IPS-18a (cell line): ENCODE results near the gene DBH.

Experiments
- H3K27ac ChIP-seq: one replicate; pipeline ENCODE4 v1.5.1; 2013; ENCODE audit warnings: low read length
- H3K27me3 ChIP-seq: one replicate; pipeline ENCODE4 v1.6.1; 2013; ENCODE audit warnings: mild to moderate bottlenecking, low read length; ENCODE audit not compliant: control insufficient read depth, insufficient read depth
- H3K36me3 ChIP-seq: one replicate; pipeline ENCODE4 v1.6.1; 2013; ENCODE audit warnings: low read depth, low read length; ENCODE audit not compliant: control insufficient read depth
- H3K4me1 ChIP-seq: one replicate; pipeline ENCODE4 v1.6.1; 2013; ENCODE audit warnings: low read depth, low read length; ENCODE audit not compliant: control insufficient read depth
- H3K4me3 ChIP-seq: one replicate; pipeline ENCODE4 v1.5.1; 2013; ENCODE audit warnings: low read length
- H3K9ac ChIP-seq: one replicate; pipeline ENCODE4 v1.6.1; 2013; ENCODE audit warnings: mild to moderate bottlenecking, low read length, moderate library complexity
- H3K9me3 ChIP-seq: one replicate; pipeline ENCODE4 v1.6.1; 2013; ENCODE audit warnings: low read depth, low read length; ENCODE audit not compliant: control insufficient read depth

The DBH gene

DNA sequence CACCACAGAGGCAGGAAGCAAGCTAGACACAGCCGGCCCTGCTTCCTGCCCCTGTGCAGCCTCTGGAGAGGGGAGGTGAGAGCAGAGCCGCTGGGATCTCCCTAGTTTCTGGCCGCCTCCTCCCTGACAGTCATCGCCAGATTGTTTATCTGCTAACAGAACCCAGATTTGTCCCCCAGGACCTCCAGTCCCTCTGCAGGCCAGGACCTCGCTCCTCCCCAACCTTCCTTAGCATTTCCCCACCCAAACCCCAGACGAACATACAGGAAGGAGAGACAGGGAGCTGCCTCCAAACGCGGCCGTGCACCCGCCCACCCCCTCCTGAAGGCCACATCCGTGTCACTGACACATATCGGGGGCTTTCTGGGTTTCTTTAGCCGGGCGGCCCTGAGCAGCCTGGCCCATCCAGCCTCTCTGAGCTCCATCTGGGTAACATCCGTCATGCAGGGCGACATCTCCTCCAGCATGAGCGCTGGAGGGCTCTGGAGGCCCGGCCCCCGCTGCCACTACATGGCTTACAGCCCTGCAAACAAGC lies 47.5 kb downstream of the DBH start:
- H3K4me1 ChIP-seq = no peaks in the 10 kb centered on the region
- no peaks in the 10 kb centered on the region for H3K9me3 ChIP-seq
- H3K36me3 ChIP-seq = no peaks in the 10 kb centered on the region
- H3K27ac ChIP-seq = no peak overlapping the region
- H3K4me3 ChIP-seq = no peak overlapping the region
- H3K9ac ChIP-seq = no peak overlapping the region
- H3K27me3 ChIP-seq = no peaks in the 10 kb centered on the region

DNA sequence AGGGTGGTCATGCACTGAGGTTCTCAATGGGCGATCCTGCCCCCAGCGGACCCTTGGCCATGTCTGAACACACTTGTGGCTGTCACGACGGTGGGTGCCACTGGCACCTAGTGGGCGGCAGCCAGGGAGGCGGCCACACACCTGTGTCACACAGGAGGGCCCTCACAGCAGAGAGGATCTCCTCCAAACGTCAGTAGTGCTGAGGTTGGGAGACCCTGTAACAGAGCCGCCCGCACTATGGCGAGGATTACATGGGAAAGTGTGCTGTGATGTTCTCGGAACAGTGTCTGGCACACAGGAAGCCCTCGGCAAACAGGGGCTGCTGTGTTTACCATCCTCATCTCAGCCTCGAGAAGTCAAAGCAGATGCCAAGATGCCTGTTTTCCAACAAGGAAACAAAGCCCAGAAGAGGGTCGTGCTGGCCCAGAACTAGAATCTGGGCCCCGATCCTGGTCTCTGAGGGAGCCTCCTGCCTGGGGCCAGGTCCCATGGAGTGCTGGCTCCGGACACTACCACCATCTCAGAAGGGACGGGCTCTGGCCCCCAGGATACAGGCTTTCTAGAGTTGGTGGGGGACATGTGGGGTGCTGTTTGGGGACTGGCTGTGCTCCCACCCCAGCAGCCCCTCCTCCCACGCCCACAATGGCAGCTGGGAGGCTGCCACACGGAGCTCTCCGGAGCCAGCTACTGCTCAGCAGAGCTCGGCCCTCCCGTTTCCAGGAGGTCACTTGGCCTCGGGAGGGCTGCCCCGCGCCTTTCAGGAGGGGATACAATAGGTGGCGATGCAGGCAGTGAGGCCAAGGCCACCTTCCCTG lies 48.2 kb downstream of the DBH start:
- Histone ChIP-seq H3K4me1 (no peaks in the 10 kb centered on the region), H3K27ac (no peak overlapping the region)

DNA sequence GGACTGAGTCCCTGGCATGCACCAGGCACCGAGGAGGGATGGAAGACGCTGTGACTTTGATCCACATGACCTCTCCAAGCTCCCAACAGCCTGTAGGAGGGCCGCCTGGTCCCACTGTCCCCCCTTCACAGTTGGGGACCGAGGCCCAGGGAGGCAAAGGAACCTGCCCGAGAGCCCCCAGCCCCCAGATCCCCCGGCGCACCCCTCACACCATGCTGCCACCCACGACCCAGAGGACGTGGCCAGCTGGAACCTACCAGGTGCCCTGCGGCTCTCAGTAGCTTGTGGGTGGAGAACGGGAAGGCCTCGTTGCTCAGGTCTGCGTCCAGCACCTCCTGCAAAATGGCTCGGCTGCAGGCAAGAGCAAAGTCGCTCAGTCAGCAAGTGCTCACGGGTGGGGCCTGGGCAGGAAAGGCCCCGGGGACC lies 48.8 kb downstream of the DBH start:
- H3K27ac ChIP-seq = no peak overlapping the region
- no peak overlapping the region for H3K4me3 ChIP-seq
- no peaks in the 10 kb centered on the region for H3K9me3 ChIP-seq
- no peaks in the 10 kb centered on the region for H3K4me1 ChIP-seq
- H3K27me3 ChIP-seq = no peaks in the 10 kb centered on the region
- H3K36me3 ChIP-seq = no peaks in the 10 kb centered on the region
- H3K9ac ChIP-seq = no peak overlapping the region

More for the DNA sequence above, 48.2 kb downstream of the DBH start:
- no peak overlapping the region for H3K9ac ChIP-seq
- H3K4me3 ChIP-seq = no peak overlapping the region
- no peaks in the 10 kb centered on the region for H3K36me3 ChIP-seq
- H3K9me3 ChIP-seq = no peaks in the 10 kb centered on the region
- no peaks in the 10 kb centered on the region for H3K27me3 ChIP-seq

DNA sequence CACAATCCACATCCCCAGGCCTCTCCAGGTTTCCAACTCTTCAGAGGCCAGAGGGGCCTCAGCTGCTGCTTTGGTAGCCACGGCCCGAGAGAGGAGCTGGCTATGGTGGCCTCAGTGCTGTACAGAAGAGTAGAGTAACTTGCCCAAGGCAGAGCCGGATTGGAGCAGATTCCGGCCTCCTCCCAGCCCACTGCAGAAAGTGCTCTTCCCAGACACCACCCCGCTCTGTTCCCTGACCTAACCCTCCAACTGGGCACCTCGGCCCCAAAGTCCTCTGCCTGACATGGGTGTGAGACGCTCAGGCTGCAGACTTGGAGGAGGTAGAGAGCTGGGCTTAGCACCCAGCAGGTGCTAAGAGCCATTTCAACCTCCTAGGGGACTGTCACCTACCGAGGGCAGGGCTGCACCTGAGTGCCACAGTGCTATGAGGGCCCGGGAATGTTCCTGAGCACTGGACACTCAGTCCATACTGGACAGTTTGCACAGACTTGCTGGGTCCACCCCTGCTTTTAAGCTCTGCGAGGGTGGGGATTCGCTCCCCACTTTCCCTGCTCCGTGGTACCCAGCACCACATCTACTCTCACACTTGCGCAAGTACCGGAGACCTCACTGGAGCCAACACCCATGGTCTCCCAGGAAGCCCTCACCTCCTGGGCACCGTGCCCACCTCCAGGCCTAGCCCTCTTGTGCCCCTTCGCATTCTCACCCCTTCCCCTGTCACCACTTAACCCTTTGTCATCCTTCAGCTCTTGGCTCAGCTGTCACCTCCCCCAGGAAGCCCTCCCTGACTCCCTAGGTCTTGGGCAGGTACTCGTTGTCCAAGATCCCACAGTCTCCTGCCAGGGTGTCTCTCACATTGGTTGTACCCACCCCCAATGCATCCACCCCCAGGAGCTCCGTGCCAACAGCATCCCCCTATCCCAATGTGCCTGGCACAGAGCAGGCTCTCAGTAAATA lies 49.8 kb downstream of the DBH start:
- H3K36me3 ChIP-seq = no peaks in the 10 kb centered on the region
- no peaks in the 10 kb centered on the region for H3K4me1 ChIP-seq
- H3K27ac ChIP-seq = no peak overlapping the region
- H3K9me3 ChIP-seq = no peaks in the 10 kb centered on the region
- no peaks in the 10 kb centered on the region for H3K27me3 ChIP-seq
- no peak overlapping the region for H3K9ac ChIP-seq
- H3K4me3 ChIP-seq = no peak overlapping the region

DNA sequence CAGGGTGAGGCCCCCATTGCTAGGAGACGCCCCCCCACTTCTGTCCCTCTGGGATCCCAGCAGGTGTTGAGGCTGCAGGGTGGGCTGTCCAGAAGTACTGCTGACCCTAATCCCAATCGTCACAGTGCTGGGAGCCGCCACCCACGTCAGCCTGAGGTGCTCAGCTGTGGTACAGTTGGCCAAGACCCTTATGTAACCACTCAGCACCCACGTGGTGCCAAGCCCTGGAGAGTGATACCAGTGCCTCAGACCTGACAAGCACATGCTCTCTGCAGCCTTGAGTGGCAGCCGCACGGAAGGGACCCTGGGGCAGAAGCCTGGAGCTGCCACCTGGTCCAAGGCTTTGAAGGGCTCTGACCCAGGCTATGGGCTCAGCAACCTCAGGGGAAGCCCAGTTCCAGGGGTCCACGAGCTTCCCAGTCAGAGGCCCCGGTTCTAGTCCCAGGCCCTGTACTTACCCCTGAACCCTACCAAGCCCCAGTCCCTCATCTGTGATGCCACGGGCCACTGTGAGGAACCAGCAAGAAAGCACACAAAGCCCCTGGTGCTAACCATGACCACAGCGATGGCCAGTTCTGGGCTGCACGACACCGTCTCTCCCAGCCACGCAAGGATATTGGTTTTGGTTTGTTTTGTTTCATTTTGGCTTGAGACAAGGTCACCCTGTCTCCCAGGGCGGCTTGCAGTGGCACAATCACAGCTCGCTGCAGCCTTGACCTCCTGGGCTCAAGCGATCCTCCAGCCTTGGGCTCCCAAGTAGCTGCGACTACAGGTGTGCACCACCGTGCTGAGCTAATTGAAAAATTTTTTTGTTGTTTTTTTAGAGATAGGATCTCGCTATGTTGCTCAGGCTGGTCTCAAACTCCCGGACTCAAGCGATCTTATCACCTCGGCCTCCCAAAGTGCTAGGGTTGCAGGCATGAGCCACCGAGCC lies 50.7 kb downstream of the DBH start:
- Histone ChIP-seq H3K36me3 (no peaks in the 10 kb centered on the region), H3K4me3 (no peak overlapping the region), H3K9ac (no peak overlapping the region), H3K9me3 (no peaks in the 10 kb centered on the region), H3K27me3 (no peaks in the 10 kb centered on the region), H3K4me1 (no peaks in the 10 kb centered on the region), H3K27ac (no peak overlapping the region)

DNA sequence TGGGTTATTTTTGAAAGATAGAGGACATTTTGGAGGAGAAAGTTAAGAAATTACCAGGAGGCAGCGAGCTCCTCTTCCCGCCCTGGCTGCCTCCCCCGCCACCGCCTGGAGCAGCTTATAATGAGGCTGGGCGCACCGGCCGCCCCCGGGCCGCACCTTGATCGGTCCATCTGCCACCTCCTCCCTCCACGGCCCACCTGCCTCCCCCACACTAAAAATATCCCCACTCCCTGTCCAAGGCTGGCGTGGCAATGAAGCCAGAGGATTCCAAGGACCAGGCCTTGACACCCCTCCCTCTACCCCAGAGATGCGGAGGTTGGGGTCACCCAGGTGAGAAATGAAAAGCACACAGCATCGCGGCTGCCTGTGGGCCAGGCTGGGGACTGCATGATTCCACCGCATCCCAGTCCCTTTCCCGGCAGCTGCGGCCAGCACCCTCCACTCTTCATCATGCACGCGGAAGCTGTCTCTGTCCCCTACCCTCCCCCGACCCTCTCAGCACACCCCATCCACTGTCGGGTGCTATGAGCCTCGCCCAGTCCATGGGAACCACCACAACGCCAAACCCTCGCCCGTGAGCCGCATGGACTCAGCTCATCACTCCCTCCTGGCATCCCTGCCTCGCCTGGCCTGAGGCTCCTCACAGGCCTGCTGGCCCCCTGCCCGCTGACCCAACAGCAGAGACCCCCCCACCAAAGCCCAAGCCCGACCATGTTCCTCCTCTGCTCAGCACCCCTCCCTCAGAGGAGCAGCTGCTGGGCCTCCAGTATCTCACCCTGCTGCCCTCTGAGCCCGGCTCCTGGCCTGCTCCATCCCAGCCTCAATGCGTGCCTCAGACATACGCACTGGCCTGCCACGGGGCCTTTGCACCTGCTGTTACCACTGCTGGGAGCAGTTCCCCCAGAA lies 51.9 kb downstream of the DBH start:
- H3K27me3 ChIP-seq = no peaks in the 10 kb centered on the region
- no peaks in the 10 kb centered on the region for H3K36me3 ChIP-seq
- no peaks in the 10 kb centered on the region for H3K4me1 ChIP-seq
- H3K9me3 ChIP-seq = no peaks in the 10 kb centered on the region
- no peak overlapping the region for H3K27ac ChIP-seq
- no peak overlapping the region for H3K4me3 ChIP-seq
- no peak overlapping the region for H3K9ac ChIP-seq

DNA sequence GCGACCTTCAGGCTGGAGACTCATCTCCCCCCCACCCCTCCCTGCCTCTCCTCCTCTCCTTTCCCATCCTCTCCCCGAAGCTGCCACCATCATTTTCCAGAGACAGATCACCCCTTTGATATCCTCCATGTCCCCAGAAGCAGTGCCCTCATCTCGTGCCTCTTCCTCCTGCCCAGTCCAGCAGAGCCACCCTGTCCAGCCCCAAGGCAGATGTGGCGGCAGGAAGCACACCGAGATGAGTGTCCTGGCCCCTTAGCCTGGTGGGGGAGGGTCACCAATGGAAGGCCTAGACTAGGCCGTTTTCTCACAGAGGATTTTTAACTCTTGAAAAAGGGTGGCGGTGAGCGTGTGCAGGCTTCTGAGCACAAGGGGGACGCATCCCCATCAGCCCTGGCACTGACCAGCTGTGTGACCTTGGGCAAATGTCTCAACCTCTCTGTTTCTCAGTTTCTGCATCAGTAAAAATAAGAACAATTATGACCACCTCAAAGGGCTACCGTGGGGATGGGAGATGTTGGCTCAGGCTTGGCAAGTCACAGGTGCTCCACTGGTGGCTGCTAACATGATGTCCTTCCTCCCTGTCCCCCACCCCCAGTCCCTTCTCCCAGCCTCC lies 53.1 kb downstream of the DBH start:
- Histone ChIP-seq H3K4me1 (no peaks in the 10 kb centered on the region), H3K27ac (no peak overlapping the region), H3K9me3 (no peaks in the 10 kb centered on the region), H3K27me3 (no peaks in the 10 kb centered on the region), H3K9ac (no peak overlapping the region), H3K4me3 (no peak overlapping the region), H3K36me3 (no peaks in the 10 kb centered on the region)

DNA sequence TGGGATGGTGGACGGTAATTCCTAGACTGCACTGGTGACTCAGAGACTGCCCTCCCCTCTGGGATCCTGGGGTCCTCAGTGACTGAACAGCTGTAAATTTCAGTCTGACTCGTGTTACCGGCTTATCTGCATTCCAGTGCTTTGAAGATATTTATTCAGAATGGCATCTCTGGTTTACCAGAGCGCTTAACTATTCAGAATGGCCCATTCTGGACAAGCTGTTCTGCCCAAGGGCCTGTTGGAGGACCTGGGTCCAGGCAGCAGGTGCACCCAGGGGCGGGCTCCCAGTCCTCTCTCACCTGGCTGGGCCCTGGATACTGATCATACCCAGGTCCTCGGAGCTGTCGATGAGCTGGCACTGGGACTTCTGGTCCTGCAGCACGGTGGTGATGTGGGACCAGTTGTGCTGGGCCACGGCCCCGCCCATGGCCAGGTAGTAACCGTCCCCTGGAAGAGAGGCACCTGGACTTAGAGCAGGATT lies 54.0 kb downstream of the DBH start:
- Histone ChIP-seq H3K27ac (no peak overlapping the region), H3K4me1 (no peaks in the 10 kb centered on the region), H3K27me3 (no peaks in the 10 kb centered on the region), H3K9ac (no peak overlapping the region), H3K9me3 (no peaks in the 10 kb centered on the region), H3K36me3 (no peaks in the 10 kb centered on the region), H3K4me3 (no peak overlapping the region)

DNA sequence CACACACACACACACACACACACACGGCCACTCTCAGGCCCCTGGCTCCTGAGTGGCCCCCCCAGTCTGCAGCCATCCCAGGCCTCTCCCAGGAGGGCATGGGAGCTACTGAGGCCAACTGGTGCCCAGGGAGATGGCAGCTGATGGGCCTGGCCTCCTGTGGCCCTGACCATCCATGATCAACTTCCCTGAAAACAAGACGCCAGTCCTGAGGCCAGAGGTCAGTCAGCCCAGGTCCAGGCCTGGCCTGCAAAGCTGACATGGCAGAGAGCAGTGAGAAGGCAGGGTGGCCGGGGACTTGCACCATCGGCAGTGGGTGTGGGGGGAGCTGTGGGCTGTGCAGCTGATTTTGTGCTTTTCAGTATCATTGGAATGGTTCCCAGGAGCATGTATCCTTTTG lies 55.0 kb downstream of the DBH start:
- no peak overlapping the region for H3K4me3 ChIP-seq
- no peak overlapping the region for H3K9ac ChIP-seq
- H3K27me3 ChIP-seq = no peaks in the 10 kb centered on the region
- no peaks in the 10 kb centered on the region for H3K36me3 ChIP-seq
- H3K27ac ChIP-seq = no peak overlapping the region
- no peaks in the 10 kb centered on the region for H3K9me3 ChIP-seq
- H3K4me1 ChIP-seq = no peaks in the 10 kb centered on the region
